Skin of body (tissue), 2 donors: ENCODE measurements around the gene HHIPL2. TPM values are rescaled to one million over a fixed set of nuclear protein-coding genes. Genes with fewer than 3 reads are reported as not detected.

Source experiments
- DNase-seq: peaks from one replicate; lab custom pipeline; 2025; lab: John Stamatoyannopoulos, UW
- total RNA-seq: library from RNA; depleted of rRNA; stranded (reverse); fragments of >200 nt; gene quantifications from one replicate; pipeline ENCODE4 v1.2.3, GENCODE V29; 2014

The HHIPL2 gene
- 0.10 TPM for total RNA-seq

- no peak for DNase-seq
These were observed at the start of gene HHIPL2 for GRCh38 chr1:222547944-222548671. Gene HHIPL2 (minus strand): TSS chr1:222548104. CDS start chr1:222548044, 60 bp downstream.

DNA sequence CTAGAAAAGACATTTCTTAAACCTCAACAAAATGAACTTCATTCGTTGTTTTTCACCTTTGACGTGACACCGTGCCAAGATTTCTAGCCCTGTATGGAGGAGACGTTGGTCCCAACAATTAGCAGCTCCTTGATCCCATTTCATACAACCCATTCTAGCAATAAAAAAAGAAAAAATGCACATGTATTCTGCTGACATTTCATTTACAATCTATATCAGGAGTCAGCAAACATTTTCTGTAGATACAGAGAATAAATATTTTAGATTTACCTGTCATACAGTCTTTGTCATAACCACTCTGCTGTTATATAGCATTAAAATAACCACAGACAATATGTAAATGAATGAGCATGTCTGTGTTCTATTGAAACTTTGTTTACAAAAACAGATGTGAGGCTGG is 48.8 kb upstream of the HHIPL2 start:
- DNase-seq: no peak

- no peak for DNase-seq
These were observed 46.9 kb upstream of the HHIPL2 start for GRCh38 chr1:222594789-222595188.

GRCh38 chr1:222592171-222592570 is 44.3 kb upstream of the HHIPL2 start:
- no peak for DNase-seq

DNA sequence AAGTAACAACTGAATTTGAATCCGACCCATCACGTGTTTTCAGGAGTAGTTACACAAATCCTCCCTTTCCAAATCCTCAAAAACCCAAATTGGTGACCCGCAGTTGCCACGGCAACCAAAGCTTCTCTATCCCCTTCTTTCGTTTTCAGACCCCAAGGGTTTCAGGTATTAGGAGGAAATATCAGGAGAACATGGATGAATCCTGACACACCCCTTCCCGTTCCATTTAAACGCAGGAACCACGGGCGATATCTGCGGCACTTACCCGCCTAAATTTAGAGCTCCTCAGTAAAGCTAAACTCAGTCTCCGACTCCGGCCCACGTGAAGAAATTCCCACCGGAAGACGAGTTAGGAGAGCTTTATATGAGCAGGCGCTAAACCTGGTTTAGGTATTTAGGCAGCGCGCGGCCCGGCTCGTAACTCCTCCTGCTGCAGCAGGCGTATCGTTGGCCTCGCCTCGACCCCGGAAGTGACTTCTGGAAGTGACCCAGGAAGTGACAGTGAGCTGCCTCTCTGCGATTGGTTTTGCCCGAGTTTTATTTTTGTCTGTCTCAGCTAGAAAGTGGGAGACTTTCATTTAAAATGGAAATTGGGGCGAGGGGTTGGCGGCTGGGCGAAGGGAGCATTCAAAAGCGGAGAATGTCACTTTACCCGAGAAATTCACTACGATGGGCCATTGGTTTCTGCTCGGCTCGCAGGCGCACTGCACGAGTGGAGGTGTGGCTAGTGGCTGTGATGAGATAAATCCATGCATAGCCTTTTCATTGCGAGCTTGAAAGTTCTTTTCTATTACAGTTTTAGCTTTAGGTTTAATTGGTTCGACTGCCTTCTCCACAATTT is 41.8 kb upstream of the HHIPL2 start, which contains the start of gene TAF1A:
Gene TAF1A, minus strand, starts transcription at position 472 of the 841 bp plus-strand sequence.
- DNase-seq: peak; percentile 87

DNA sequence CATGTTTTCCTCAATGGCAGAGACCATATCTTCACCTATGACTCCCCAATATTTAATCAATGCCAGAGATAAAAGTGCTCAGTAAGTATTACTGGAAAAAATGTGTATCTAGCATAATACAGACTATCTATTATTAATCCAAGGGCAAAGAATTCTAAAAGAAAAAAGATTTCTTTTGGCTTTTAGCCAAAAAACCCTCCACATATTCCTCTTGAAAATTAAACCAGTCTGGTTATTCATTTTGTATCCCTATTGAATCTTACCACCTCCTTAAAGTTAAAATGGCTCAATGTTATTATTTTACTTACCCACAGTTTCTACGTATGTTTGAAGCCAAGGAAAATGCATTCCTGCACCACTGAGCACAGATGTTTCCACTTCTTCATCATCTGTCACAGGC is 40.2 kb upstream of the HHIPL2 start:
- DNase-seq: no peak

GRCh38 chr1:222586842-222587241 is 38.9 kb upstream of the HHIPL2 start:
- no peak for DNase-seq

DNA sequence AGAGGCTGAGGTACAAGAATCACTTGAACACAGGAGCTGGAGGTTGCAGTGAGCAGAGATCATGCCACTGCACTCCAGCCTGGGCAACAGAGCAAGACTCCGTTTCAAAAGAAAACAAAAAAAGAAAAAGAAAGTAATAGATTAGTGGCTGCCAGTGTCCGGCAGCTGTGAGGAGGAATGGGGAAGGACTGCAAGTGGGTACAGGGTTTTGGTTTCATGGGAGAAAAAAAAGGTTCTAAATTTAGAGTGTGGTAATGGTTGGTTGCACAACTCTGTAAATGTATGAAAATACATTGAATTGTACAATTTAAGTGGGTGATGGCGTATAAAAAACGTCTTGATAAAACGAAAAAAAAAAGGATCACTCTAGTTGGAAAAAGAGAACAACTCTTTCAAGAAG is 35.2 kb upstream of the HHIPL2 start:
- no peak for DNase-seq

- DNase-seq: no peak
These were observed 34.3 kb upstream of the HHIPL2 start for GRCh38 chr1:222582099-222582774.

GRCh38 chr1:222579316-222579715 is 31.4 kb upstream of the HHIPL2 start:
- no peak for DNase-seq

GRCh38 chr1:222570837-222571236 is 22.9 kb upstream of the HHIPL2 start:
- DNase-seq: no peak

- DNase-seq: no peak
These were observed 13.8 kb upstream of the HHIPL2 start for GRCh38 chr1:222561656-222562055.

- DNase-seq: no peak
These were observed 9.7 kb upstream of the HHIPL2 start for GRCh38 chr1:222557574-222557973.

DNA sequence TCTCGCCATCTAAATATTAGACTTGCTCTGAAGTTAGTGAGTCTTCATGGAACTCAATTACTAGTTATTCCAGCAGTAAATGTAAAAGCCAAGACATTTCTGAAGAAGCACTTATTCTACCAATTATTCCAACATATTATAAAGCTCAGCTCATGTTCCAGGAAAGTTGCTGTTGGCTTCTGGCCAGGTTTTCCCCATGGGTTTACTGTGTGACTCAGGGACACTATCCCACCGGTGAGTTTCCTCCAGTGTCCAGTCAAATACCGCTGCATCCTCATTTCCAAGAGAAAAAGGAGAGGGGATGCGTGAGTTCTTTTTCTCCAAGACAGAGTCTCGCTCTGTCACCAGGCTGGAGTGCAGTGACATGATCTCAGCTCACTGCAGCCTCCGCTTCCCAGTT is 9.2 kb upstream of the HHIPL2 start:
- DNase-seq: no peak

DNA sequence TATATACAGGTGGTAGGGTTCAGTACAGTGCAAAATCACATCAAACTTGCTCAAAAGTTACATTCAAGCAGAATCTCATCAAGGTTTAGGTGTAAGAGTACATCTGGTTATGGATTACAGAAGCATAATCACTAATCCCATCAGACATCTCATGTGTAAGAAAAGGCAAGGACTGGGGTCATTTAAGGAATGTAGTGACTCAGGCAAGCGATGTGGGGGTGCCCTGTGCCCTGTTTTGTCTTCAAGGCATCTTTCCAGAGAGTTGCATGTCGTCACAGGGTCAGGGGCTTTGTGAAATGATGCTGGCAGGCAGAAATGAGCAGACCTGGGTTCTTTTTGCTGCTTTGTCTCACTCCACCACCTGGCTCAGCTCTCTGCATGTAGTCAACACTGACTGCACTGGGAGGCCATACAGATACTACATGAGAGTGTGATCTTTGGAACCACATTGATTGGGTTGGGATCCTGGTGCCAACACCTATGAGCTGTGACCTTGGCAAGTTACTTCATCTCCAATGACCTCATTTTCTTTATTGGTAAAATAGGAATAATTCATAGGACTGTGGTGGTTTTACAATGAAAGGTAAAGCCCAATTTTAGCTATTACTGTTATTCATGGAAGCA is 8.2 kb upstream of the HHIPL2 start:
- DNase-seq: no peak

DNA sequence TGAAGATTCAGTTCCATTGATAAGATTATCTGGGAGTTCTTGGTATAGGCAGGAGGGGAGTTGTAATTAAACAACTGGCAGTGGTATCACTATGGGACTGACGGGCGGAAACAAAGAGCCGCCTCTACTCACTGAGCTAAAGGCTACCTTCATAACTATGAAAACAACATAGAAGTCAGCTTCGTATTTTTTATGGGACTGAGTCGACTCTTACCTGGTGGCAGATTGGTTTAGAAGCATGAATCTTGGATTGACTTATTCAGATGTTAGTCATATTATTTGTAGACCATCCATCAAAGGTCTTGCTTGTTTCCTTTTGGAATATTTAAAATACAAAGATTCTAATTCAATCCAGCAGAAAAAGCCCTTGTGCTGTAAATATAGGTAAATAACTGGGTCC is 6.3 kb upstream of the HHIPL2 start:
- DNase-seq: no peak

GRCh38 chr1:222552882-222553281 is 5.0 kb upstream of the HHIPL2 start:
- DNase-seq: no peak

DNA sequence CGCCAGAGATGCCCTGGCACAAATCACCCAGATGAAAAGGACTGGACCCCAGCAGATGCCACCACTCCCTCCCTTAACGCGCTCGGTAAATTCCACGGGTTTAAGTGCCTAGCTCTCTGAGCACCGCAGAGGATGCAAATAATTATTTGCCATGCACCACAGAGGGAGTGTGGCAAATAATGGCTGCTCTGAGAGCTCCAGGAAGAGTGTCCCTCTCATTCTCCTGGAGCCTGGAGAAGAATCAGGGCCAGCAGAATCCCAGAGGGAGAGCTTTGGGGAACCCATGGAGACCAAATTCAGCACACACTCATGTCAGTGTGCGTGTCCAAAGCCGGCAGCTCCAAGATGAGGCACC is 667 bp downstream of the HHIPL2 start:
- no peak for DNase-seq

DNA sequence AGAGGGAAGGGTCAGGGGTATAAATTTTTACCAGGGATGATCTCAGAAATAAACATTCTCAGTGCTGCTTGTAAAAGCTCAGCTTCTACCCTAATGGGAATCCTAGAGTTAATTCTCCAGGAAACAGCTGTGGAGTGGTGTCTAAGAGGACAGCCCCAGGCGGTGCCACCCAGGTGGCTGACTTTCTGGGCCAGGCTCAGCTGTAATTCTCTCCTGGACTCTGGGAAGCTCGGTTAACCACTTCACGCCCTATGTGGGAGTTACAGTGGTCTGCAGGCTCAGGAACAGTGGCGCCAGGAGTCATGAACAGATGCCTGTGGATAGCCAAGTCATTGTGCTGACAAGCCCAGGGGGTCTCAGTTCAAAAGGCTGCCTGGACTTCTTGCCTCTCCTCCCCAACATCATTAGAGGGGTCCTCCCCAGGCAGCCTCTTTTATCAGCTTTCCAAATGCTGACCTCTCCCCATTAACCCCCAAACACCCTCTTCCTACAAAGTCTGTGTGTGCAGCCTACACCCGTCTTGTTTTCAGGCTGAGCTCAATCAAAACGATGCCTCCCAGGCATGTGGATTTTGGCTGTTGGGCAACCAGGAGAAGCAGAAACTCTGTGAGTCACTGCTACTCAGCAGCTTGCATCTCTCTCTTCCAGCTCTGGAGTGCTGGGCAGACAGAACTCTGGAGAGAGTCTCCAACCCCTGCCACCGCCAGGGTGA is 1.2 kb downstream of the HHIPL2 start:
- DNase-seq: no peak

DNA sequence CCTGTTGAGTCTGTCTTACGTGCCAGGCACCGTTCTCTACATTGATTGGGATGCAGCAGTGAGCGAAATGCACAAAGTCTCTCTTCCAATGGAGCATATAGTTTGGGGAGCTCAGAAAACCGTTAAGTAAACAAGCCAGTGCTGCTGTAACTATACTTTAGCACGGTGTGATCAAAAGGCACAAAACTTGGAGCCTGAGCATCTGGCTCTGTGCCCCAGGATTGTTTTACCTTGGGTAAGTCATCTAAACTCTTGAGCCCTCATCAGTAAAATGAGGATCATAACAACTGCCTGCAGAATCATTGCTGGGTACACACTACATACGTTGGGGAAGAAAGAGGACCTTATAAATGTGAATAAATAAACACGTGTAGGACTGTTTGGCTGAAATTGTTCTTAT is 1.8 kb downstream of the HHIPL2 start:
- DNase-seq: no peak

DNA sequence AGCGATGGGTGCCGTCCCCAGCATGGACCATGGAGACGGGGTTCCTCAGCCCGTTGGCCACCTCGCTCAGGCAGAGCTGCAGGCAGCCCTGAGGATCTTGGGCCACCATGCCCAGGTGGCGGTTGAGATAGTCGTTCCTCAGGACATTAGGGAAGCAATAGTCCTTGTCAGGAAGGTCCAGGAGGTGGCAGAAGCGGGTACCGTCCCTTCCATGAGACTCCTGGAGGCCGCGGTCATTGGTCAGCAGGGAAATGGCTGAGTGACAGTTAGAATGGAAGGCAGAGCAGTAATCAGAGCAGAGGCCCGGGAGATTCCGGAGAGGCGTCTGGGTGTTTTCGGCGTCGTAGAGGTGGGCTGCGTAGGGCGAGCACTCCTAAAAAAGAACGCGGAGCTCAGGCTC is 4.1 kb downstream of the HHIPL2 start:
- DNase-seq: no peak
